HG03064 (cell line): Measurements from ENCODE around the gene TMEM97.
"Not testable (repeated sequence)": the region's sequence is repeated elsewhere in the genome, so short reads cannot be mapped to it uniquely, and the experiment has no call there.

ENCODE experiments used
- ATAC-seq: cut with Tn5 transposase; IDR thresholded peaks from one replicate; pipeline ENCODE4 v1.9.1; 2021; ENCODE audit warnings: low read depth; ENCODE audit not compliant: unreplicated experiment

TMEM97 gene

GRCh38 chr17:28335959-28336871 is 17.2 kb downstream of the TMEM97 start:
- ATAC-seq = no peak

- no peak for ATAC-seq
These were observed 19.2 kb downstream of the TMEM97 start for GRCh38 chr17:28338056-28338768.

- not testable (repeated sequence) for ATAC-seq
These were observed 19.8 kb downstream of the TMEM97 start for GRCh38 chr17:28338769-28339212.

- no peak for ATAC-seq
These were observed 20.4 kb downstream of the TMEM97 start for GRCh38 chr17:28339431-28339830.

- no peak for ATAC-seq
These were observed 21.4 kb downstream of the TMEM97 start for GRCh38 chr17:28340374-28340773.

DNA sequence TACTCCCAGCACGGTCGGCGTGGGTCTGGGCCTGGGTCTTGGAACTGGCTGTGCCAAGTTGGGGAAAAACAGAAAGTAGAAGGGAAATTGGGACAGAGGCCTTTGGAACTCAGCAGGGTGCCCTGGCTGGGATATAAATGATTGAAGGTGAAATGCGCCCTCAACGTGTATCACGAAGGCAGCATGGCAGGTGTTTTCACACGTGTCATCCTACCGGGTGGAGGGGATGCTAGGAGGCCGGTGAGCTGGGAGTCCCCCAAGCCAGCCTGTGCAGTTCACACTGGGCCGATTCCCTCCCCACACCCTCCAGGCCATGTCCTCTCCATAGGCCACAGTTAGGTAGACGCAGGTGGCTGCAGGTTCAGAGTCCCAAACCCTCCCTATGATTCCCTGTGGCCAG is 22.5 kb downstream of the TMEM97 start:
- no peak for ATAC-seq

DNA sequence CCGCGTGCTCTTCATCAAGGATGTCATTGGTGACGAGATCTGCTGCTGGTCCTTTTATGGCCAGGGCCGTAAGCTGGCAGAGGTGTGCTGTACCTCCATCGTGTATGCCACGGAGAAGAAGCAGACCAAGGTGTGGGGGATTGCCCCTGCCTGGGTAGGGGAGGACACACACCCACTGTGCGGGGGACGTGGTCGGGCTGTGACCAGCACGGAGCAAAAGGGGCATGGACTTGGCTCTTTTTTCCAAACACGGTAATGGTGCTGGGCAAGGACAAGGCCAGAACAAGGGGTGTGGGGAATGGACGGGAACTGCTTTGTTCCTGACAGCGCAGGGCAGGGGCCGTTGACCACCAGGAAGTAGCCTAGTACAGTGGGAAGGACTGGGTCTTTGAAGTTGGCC is 23.3 kb downstream of the TMEM97 start:
- no peak for ATAC-seq

DNA sequence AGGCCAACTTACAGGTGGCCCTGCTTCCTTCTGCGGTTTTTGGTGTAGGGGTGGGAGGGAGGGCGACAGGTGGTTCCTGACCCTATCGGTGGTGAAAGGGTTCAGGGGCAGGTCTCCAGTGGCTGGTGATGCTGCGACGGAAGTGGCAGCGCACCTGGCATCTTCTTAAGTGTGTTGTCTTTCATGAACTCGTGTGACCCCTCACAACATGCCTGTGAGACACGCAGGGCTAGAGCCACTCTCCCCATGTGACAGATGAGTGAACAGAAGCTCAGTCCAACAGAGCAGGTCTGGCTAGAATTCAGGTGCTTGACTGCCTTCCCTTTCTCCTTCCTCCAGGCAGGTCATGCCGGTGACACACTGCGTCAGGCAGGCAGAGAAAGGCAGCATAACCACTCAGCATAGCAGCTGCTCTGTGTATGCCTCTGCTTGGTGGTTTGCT is 24.5 kb downstream of the TMEM97 start:
- ATAC-seq = no peak

DNA sequence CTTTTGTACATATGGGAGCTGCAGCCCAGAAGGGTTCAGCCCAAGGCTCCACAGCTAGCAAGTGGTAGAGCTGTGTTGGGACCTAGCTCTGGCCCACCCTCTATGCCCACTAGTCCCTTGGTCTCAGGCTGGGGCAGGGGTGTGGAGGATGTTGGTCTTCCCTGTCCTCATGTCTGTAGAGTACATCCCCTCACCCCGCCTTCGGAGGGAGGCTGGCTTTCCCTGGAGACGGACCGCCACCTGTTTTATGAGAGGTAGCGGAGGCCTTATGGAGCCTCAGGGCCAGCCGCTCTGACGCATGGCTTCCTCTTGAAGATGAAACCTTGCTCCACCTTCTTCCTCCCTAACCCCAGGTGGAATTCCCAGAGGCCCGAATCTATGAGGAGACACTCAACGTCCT is 25.0 kb downstream of the TMEM97 start:
- ATAC-seq = no peak

- no peak for ATAC-seq
These were observed 25.5 kb downstream of the TMEM97 start for GRCh38 chr17:28344435-28344901.

DNA sequence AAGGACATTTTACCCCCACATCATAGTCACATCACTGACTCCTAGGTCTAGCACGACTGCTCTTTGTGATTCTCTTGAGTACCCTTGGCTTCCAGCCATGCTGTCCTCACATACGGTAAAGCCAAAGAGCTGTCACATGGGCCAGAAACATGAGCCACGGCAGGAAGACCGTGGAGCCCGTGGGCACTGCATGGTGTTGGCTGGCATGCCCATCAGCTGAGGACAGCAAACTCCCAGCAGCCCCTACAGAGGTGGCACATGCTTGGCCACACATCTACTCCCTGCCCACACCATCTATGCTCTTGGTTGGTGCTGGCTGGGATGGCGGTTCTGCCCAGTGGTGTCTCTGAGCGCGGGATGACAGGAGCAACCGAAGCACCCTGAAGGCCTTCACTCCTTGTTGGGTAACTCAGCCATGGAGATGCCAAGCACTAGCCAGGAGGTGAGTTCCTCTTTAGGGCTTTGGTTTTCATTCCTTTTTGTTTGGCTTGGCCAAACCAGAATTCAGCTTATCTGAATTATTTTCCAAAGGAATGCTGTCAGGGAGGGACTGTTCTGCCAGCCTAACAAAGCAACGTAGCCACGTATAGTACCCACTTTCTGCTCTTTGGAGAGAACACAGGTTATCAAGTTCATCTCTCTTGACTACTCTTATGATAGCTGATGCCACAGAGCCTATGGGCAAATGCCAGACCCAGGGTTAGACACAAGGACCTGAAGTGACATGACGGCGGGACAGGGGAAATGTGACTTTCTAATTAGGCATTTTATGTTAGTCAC is 26.6 kb downstream of the TMEM97 start:
- ATAC-seq = no peak

DNA sequence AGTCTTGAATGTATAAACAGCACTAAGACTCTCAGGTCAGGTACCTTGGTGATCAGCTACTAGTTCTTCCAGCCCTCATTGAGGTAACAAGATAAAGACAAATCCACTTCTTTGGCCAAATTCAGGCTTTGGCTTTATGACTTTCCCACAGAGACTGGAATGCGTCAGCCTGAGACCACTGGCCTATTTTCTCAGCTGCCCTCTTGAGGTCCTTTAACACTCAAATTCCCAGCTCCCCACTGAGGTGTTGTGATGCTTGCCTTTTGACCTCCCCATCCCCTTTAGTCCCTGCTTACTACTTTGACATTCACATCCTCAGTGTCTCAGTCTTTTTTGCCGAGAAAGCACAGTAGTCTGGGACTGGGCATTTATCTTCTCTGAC is 27.2 kb downstream of the TMEM97 start:
- ATAC-seq = no peak

GRCh38 chr17:28346746-28347246 is 27.8 kb downstream of the TMEM97 start:
- ATAC-seq = no peak

DNA sequence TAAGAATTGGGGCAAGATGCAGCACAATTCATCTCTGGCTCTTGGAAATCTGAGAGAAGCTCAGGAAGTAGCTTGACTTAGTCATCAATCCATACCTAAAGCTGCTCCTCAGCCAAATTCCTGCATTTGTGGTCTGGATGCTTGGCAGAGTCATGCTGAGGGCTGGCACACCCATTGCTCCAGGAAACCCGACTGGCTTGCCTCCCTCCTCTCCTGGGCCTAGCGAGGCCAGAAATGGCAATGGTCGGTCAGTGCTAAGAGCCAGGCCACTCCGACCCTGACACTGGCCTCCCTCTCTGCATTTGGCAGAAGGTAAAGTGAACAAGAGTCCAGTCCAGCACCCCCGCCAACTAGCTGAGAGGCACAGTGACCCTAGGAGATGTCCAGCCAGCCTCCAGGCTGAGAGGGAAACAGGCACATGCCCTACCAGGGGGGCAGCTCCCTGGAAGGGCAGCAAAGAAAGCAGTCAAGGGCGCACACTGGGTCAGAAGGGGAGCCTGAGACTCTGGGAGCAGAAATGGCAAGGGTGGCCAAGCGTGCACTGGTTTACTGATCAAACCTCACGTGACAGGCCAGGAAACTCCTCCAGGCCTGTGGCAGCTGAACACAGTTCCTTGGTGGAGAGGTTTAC is 28.4 kb downstream of the TMEM97 start:
- no peak for ATAC-seq

GRCh38 chr17:28348979-28349378 is 30.0 kb downstream of the TMEM97 start:
- no peak for ATAC-seq

GRCh38 chr17:28350271-28350670 is 31.3 kb downstream of the TMEM97 start:
- ATAC-seq = no peak

GRCh38 chr17:28357061-28357900 is 38.3 kb downstream of the TMEM97 start, which contains the start of gene POLDIP2:
Gene POLDIP2, minus strand, starts transcription at chr17:28357527. Its CDS starts 79 bp downstream, at chr17:28357448.
- peak; percentile 92 for ATAC-seq

GRCh38 chr17:28357901-28358197 is 38.8 kb downstream of the TMEM97 start:
- ATAC-seq = no peak

- ATAC-seq = no peak
These were observed 44.2 kb downstream of the TMEM97 start for GRCh38 chr17:28363186-28363585.
